Mesenteric fat pad (tissue), 1 donor: ENCODE data around the gene NKX1-1. TPM values are rescaled to one million over a fixed set of nuclear protein-coding genes. Genes with fewer than 3 reads are reported as not detected.
"Not testable (repeated sequence)": the region's sequence is repeated elsewhere in the genome, so short reads cannot be mapped to it uniquely, and the experiment has no call there.

Source experiments
- DNase-seq: peaks from one replicate; pipeline ENCODE4 v3.0.0-alpha.2; 2020; ENCODE audit warnings: low spot score
- total RNA-seq: library from RNA; stranded (reverse); fragmentation: NEBNext Ultra II Directional; extraction: Animal tissue kit (Norgen Biotek cat#: 25700); gene quantifications from one replicate; pipeline ENCODE4 v1.2.1, GENCODE V29; 2021
- donor health status: DM: yes; HTN: yes; CAD: no.

NKX1-1 gene
- total RNA-seq, 1 donor from 2014 or later, result not detected

DNA sequence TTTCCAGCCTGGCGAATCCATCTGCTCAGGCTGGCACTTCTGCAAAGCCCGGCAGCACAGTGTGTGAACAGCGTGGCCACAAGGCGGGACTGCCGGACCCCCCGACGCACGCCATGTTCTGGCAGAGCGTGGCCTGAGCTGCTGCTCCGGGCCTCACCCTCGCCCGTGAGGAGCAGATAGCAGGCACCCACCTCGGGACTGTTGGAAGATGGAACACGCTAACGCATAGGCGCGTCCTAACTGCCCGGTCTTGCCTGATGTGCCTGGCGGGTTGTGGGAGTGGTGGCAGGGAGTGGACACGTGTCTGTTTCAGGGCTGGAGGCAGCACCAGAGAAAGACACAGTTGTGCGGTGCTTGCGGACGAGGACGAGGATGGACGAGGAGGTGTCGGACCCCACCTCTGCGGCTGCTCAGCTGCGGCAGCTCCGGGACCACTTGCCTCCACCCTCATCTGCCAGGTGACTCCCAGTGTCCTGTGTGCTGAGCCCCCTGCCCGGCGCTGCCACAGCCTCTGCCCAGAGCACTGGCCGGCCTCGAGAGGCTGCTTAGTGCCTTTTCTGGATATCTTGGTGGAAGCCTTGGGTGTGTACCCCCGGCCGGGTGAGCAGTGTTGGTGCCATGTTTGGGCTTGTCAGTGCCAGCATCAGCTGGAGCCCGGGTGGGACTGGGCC is 31.1 kb downstream of the NKX1-1 start:
- DNase-seq, result no peak

DNA sequence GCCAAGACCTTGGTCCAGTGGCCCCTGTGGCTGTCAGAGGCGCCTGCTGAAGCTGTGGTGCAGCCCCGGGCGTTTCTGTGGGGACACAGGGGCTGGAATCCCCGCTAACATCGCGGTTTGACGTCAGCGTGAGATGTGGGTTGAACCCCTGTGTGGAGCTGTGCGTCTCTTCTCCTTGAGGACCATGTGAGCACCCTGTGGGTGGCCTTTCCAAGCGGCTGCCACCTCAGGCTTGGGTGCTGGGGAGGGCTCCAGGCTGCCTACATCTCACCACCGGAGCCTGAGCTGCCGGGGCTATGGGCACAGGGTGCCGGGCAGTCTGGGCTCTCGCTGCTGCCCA is 31.6 kb downstream of the NKX1-1 start:
- no peak for DNase-seq

- no peak for DNase-seq
Measured at GRCh38 chr4:1373892-1374705, 32.1 kb downstream of the NKX1-1 start.

DNA sequence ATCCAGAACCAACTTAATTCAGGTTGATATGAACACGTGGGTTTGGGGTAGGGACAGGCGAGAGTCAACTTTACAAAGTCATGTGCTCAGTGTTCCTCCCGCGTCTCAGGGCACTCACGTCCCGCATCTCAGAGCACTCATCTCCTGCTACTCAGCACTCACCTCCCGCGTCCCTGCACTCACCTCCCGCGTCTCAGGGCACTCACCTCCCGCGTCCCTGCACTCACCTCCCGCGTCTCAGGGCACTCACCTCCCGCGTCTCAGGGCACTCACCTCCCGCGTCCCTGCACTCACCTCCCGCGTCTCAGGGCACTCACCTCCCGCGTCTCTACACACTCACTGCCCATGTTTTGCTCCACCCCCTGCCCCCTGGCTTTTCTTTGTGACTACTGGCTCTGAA is 33.7 kb downstream of the NKX1-1 start:
- not testable (repeated sequence) for DNase-seq

GRCh38 chr4:1371176-1372165 is 34.8 kb downstream of the NKX1-1 start:
- no peak for DNase-seq

DNA sequence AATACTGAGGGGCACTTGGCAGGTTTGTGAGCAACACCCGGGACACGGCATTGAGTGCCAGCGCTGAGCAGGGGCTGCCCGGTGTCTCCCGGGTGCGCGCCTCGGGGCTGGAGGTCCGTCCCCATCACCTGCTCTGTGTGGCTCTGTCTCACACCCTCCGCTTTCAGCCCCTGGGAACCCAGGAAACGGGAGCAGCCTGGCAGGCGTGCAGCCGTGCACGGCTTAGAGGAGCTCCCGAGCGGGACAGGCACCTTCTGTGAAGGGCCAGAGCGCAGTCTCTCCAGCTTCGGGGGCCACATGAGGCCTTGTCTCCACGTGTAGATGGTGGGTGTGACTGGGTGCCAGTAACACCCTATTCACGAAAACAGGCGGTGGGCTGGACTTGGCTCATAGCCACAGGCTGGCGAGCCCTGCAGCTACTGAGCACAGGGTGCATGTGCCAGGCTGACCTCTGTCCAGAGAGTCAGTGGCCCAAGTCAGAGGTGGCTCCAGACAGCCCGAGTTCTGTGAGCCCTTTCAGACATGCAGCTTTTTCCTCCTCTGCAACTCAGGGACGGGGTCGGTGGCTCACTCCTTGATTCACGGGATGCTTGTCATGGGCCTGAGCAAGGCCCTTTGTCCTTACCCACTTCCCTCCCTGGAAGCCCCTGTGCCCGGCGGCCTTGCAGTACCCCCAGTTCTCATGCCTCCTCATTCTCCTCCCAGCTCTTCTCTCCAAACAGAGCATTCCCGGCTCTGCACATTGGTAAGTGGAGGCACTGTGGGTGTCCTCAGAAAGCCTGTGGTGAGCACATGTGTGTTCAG is 35.7 kb downstream of the NKX1-1 start:
- no peak for DNase-seq

DNA sequence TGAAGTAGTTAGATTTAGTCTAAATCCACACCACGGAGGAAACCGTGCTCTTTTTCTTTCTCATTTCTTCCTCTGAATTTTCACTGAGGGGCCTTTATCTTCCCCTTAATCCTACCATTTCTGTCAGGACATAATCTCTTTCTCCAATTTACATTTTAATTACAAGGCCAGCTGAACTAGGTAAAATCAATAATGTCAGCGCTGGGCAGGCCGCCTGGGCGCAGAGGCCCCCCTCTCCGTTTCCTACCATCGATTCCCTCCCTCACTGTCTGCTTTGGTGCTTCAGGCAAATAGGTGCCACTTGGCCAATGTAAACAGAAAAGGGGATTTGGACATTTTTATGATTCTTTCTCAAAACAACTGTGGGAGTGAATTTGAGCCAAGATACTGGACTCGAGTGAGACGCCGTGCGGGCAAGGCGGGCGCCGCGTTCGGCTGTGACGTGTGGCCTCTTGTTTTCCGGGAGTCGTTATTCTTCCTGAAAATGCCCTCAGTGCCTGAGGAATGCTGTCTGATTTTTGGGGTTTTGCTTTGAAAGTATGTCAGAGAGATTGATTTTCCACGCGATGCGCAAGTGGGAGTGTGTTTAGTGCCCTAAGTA is 36.7 kb downstream of the NKX1-1 start:
- no peak for DNase-seq

DNA sequence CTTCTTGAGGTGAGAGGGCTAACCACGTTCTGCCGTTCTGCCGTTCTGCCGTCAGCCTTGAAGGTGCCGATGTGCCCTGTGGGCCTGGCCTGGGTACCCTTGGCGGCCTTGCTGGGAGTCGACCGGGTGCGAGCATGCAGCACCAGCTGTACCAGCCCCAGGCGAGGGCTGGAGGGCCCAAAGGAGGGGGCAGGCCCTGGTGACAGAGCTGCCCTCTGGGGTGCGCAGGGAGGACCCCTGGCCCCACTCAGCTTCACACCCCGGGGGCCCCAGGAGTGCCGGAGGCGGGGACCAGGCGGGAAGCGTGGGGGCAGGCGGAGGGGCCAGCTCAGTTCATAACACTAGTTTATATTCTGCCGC is 37.2 kb downstream of the NKX1-1 start:
- DNase-seq, result no peak

- no peak for DNase-seq
Measured at GRCh38 chr4:1368421-1369090, 37.7 kb downstream of the NKX1-1 start.

GRCh38 chr4:1367936-1368289 is 38.3 kb downstream of the NKX1-1 start:
- no peak for DNase-seq

DNA sequence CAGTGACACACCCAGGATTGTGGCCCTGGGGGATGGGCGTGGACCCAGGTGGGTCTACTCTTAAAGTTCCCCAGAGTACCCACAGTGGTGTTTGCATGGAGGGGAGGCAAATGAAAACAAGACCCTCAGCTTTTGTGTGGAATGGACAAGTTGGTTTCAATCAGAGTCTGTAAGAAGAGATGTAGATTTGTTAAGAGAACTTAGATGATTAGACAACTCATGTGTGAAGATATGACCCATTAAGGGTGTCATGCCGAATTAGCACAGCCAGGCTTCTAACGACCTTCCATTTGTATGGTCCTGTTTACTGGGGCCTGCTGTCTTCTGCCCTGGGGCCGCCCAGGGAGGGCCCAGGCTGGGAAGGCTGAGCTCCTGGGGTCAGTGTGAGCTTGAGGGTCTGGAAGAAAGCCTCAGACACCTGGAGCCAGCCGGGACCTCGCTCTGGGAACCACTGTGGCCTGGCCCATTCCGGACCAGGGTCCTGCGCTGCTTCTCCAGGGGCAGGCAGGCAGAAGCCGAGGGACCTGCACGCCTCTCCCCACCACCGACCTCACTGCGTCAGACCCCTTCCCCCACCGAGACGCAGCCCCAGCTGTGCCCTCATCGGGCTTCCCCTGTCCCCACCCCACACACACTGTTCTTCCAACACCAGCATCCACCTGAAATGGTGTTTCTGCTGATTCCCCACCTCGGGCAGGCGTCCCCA is 38.9 kb downstream of the NKX1-1 start:
- DNase-seq, result no peak

DNA sequence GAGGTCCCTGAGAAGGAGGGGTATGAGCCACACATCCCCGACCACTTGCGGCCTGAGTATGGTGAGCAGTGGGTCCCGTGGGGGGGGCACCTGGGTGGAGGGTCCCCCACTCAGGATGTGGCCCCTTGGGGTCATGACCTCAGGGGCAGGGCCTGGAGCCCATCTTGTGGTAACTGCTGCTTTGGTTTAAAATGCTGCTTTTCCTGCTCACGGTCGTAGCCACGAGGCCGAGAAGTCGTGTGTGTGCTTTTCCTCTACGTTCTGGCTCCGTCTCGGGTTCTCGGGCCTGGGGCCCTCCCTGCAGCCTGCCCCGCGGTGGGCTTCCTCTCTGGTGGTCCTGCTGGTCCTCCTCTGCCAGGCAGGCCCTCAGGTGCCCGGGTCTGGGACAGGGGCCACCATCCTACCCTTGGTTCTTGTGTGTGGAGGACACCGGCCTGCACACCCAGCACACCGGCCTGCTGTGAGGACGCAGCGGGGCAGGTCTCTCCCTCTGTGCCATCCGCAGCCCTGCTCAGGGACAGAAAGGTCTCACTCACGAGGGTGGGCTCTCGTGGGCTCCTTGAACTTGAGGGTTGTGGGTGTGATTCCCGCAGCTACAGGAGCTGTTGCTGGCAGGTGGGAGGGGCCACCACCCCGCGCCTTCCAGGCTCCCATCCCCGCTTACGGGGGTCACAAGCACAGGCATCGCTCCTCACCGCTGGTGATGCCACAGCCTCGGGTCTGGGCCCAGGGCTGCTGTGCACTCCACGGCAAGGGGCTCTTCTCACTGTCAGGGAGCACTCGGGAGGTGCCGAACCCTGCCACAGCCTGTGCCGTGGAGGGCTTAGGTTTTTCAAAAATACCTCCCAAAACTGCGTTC is 39.6 kb downstream of the NKX1-1 start:
- no peak for DNase-seq

DNA sequence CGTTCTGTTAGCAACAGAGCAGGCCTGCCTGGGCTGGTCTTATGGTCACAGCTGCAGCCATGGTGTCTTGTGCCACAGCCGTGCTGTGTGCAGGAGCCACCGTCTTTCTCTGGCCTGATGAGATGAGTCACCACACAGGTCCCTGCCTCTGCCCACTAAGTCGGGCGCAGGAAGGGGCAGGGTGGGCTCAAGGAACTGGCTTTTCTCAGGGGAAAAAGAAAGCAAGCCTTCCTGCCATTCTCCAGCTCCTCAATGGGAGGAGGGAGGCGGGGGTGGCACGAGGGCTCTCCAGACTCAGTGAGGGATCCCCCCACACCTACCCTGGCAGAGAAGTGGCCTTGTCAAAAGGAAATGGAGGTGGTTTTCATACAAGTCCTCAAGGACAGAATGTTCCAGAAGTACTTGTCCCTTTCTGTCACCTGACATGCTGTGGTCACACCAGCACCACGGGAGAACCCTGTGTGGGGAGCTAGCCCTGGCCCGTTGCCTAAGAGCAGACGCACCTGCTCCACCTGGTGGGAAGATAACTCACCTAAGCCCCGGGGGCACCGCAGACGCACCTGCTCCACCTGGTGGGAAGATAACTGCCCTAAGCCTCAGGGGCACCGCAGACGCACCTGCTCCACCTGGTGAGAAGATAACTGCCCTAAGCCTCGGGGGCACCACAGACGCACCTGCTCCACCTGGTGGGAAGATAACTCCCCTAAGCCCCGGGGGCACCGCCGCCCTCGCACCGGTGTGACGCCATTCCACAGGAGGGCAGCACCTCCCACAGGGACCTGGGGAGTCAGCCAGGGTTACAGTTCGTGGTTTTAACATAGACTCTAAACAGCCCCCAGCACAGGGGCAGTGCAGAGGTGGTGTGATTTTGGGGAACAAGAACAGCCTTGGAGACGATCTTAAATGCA is 40.7 kb downstream of the NKX1-1 start:
- no peak for DNase-seq

DNA sequence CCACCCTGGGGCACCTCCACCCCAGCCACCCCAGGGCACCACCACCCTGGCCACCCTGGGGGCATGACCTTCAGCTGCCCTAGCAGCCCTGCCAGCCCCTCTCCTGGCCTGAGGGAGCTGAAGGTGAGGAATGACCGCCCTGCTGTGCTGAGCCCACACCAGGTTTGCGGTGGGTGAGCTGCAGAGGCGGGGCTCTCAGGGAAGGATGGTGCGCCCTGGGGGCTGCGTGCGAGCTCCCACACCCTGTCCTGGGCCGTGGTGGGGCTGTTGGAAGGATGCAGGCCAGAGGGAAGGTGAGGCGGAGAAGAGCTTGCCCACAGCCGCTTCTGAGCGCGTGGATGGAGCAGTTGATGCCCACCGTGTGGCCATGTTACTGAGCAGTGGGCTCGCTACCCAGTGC is 41.5 kb downstream of the NKX1-1 start:
- DNase-seq, result no peak

- DNase-seq, result no peak
Measured at GRCh38 chr4:1364217-1364616, 42.0 kb downstream of the NKX1-1 start.

DNA sequence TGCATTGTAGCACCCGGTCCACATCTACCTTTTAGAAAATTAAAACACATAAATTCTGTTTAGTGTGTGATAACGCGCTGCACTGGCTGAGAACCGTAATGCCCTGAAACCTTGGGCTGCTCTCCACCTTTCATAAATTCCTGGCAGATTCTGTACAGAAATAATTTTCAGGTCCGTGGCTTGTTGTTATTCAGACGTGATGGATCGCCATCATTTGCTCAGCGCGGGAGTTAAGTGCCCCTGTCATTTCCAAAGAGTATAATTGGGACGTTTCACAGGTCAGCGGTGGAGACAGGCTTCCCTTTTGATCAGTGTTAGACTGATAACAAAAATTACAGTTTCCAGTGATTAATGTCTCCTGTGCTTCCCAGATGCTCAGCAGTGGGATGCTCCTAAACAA is 42.7 kb downstream of the NKX1-1 start:
- DNase-seq, result no peak

GRCh38 chr4:1362521-1362920 is 43.7 kb downstream of the NKX1-1 start:
- no peak for DNase-seq
